GM18870 (cell line): ENCODE data around the gene LCORL.
"Not testable (repeated sequence)": the region's sequence is repeated elsewhere in the genome, so short reads cannot be mapped to it uniquely, and the experiment has no call there.

Source experiments
- ATAC-seq: cut with Tn5 transposase; IDR thresholded peaks from one replicate; pipeline ENCODE4 v1.9.1; 2021; ENCODE audit warnings: moderate library complexity; ENCODE audit not compliant: unreplicated experiment

LCORL gene

DNA sequence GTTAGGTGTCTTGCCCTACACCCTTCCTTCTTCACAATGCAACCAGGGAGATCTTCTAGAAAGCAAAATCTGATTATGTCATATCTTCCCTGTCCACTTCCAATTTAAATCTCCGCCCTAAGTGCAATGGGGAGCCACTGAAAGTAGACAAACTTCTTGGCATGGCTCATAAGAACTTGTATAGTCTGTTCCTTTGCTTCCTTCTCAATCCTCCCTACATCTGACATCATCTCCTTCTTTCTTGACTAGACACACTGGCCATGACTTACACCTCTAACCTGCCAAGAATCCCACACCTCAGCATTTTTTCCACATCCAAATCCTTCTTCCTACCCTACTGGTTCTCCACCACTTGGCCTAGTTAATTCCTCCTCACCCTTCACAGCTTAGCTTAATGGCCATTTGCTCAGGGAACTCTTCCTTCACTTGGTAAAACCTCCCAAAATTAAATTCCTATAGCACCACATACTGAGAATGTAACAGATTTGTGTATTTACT lies 155.6 kb downstream of the LCORL start:
- ATAC-seq: no peak

- not testable (repeated sequence) for ATAC-seq
Observed at GRCh38 chr4:17861906-17862305, 159.6 kb downstream of the LCORL start.

DNA sequence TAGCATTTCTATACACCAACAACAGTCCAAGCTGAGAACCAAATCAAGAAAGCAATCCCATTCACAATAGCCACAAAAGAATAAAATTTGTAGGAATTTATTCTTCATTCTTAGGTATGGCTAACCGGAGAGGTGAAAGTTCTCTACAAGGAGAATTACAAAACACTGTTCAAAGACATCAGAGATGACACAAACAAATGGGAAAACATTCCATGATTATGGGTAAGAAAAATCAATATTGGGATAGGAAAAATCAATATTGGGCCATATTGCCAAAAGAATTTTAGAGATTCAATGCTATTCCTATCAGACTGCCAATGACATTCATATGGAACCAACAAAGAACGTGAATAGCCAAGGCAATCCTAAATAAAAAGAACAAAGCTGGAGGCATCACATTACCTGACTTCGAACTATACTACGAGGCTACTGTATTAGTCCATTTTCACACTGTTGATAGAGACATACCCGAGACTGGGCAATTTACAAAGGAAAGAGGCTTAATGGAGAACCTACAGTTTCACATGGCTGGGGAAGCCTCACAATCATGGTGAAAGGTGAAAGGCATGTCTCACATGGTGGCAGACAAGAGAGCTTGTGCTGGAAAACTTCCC lies 161.7 kb downstream of the LCORL start:
- ATAC-seq: no peak

- no peak for ATAC-seq
Observed at GRCh38 chr4:17854036-17854435, 167.5 kb downstream of the LCORL start.

- ATAC-seq: no peak
Observed at GRCh38 chr4:17851959-17852358, 169.6 kb downstream of the LCORL start.

DNA sequence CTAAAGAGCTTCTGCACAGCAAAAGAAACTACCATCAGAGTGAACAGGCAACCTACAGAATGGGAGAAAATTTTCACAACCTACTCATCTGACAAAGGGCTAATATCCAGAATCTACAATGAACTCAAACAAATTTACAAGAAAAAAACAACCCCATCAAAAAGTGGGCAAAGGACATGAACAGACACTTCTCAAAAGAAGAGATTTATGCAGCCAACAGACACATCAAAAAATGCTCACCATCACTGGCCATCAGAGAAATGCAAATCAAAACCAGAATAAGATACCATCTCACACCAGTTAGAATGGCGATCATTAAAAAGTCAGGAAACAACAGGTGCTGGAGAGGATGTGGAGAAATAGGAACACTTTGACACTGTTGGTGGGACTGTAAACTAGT lies 171.3 kb downstream of the LCORL start:
- ATAC-seq: not testable (repeated sequence)

- no peak for ATAC-seq
Observed at GRCh38 chr4:17846266-17846665, 175.3 kb downstream of the LCORL start.

- ATAC-seq: no peak
Observed at GRCh38 chr4:17823871-17824669, 197.5 kb downstream of the LCORL start.

DNA sequence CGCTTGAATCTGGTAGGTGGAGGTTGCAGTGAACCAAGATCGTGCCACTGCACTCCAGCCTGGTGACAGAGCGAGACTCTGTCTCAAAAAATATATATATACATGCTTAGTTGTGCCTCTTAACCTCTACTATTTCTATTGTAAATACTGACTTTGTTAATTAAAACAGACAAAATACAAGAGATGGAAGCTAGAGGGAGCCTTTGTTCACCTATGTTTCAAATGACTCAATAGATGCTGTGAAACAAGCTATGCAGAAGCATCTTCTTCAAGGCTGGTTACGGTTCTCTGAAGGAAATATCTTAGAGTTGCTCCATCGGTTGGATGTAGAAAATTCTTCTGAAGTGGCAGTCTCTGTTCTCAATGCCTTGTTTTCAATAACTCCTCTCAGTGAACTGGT lies 204.5 kb downstream of the LCORL start:
- peak; percentile 79 for ATAC-seq

DNA sequence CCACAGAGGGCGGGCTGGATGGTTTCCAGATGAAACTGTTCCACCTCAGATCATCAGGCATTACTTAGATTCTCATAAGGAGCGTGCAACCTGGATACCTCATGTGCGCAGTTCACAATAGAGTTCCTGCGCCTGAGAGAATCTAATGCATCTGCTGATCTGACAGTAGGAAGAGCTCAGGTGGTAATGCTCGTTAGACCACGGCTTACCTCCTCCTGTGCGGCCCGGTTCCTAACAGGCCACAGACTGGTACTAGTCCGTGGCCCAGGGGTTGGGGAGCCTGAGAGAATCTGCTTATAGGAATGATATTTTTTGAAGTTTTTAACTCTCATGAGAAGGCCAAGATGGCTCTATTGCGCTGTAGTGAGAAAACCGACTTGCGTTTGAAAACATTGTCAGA lies 205.4 kb downstream of the LCORL start:
- no peak for ATAC-seq

- no peak for ATAC-seq
Observed at GRCh38 chr4:17814140-17814539, 207.4 kb downstream of the LCORL start.

DNA sequence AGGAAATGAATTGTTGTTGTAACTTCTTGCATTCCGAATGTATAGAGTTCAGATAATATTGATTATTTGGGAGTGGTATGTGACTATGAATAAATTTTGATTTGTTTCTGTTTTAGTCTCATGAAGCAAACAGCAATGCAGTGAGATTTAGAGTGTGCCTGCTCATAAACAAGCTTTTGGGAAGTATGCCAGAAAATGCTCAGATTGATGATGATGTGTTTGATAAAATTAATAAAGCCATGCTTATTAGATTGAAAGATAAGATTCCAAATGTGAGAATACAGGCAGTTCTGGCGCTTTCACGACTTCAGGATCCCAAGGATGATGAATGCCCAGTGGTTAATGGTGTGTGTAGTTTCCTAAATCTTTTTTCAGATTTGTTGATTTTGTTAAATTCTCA lies 208.8 kb downstream of the LCORL start:
- no peak for ATAC-seq

GRCh38 chr4:17812125-17812524 lies 209.4 kb downstream of the LCORL start:
- no peak for ATAC-seq

DNA sequence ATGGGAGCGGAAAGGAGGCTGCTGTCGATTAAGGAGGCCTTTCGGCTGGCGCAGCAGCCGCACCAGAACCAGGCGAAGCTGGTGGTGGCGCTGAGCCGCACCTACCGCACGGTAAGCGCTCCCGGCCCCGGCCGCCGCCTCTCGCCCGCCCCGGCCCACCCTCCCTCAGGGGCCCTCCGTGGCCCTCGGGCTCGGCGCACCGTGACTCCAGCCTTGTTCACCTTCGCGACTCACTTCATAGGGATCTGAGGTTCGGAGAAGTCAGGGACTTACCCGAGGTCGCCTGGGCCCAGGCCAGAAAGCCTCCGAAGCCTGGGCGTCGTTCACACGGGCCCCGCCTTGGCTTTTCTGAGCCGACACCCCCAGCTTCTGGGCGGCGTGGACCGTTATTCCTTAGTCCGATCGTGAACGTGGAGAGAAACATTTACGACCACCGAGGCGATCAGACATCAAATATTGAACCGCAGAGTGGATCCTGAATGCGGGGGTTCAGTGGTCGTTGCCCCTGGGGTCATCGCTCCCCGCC lies 210.4 kb downstream of the LCORL start:
- peak; percentile 22 for ATAC-seq

DNA sequence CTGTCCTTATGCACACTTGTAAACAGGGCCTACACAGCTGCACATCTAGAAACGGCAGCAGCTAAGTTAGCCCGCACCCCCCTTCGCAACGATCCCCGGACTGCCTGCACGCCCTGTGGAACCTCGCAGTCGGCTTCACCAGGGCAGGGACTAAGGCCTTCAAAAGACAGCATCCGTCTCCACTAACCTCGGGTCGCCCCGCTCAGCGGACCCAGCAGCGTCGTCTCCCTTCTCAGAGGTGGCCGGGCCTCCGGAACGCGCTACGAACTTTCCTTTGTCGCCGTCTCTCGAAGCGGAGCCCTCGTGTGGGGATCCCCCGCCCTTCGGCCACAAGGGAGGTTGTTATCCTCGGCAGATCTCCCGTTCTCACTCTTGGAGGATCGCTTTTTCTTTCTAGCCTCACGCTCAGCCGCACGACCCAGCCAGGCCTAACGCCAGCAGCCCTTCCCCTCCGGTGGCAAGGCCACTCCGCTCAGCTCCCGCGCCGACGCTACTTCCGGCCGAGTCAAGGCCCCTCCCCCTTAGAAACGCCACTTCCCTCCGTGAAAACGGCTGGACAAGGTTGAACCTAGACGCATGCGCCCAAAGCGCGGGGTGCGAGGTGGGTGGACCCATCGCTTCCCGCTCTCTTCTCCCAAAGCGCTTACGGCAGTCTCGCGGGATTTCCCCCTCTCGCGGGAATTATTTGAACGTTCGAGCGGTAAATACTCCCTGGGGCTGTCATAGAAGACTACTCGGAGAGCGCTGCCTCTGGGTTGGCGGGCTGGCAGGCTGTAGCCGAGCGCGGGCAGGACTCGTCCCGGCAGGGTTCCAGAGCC lies 211.1 kb downstream of the LCORL start, which contains the start of the genes DCAF16 and NCAPG:
Gene DCAF16, minus strand, starts transcription at position 498 of the 818 bp plus-strand sequence. CDS start 6,616 bp downstream, outside the sequence.
Gene NCAPG, plus strand, starts transcription at position 720 of the 818 bp plus-strand sequence. CDS start 99 bp downstream, outside the sequence.
- ATAC-seq: peak; percentile 86

- no peak for ATAC-seq
Observed at GRCh38 chr4:17809667-17810066, 211.9 kb downstream of the LCORL start.

DNA sequence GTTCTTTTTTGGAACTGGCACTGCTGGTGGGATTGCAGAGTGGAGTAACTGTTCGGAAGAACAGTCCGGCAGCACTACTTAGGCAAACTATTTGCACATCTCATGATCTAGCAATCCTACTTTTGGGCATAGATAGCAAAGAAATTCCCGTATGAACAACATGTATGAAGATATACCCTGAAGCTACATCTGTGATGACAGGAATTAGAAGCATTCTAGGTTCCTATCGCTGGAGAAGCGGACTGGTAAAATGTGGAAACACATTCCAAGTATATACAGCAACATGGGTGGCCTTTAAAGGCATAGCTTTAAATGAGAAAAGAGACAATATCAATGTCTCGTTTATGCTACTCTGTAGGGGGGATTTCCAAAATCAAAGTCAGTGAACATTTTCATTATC lies 214.1 kb downstream of the LCORL start:
- no peak for ATAC-seq

DNA sequence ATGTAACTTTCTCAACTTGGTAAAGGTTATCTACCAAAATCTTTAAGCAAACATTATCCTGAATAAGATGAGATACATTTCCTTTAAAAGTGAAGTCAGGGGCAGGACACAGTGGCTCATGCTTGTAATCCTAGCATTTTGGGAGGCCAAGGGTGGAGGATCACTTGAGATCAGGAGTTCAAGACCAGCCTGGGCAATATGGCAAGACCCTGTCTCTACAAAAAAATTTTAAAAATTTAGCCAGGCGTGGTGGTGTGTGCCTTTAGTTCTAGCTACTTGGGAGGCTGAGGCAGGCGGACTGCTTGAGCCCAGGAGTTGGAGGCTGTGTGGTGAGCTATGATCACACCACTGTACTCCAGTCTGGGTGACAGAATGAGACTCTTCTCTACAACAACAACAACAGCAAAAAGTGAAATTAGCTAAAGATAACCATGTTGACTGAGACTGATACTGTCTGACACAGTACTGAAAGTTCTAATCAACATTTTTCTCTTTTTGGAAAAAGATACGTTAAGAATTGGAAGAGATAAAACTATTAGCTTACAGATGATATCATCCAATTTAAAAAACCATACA lies 215.9 kb downstream of the LCORL start:
- no peak for ATAC-seq

DNA sequence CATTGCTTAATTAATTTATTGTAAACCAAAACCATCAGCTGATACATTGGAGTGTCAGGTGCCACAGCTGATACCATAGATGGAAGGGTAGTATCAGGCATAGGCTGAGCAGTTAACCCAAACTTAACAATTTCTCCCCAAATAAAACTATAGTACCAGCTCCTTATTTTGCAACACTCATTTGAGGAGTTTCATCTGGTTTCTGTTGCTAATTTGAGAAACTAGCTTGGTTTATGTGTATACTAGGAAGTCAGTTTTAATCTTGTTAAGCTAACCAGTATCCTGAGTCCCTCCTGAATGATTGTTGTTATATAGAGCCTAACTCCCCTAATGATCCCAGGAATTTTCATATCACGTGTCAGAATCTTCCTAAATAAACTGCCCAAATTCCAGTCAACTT lies 223.7 kb downstream of the LCORL start:
- ATAC-seq: peak; percentile 54

GRCh38 chr4:17794730-17795129 lies 226.8 kb downstream of the LCORL start:
- no peak for ATAC-seq
